Measurements from ENCODE around the gene RNASEH1. TPM values are rescaled to one million over a fixed set of nuclear protein-coding genes. Genes with fewer than 3 reads are reported as not detected.

RNASEH1 gene
- total and polyA plus RNA-seq, 2 of the 13 experiments (the other 11 are each of a cell fraction or from before 2014, with no cell fraction given) = 14.5 to 57.4 TPM

DNA sequence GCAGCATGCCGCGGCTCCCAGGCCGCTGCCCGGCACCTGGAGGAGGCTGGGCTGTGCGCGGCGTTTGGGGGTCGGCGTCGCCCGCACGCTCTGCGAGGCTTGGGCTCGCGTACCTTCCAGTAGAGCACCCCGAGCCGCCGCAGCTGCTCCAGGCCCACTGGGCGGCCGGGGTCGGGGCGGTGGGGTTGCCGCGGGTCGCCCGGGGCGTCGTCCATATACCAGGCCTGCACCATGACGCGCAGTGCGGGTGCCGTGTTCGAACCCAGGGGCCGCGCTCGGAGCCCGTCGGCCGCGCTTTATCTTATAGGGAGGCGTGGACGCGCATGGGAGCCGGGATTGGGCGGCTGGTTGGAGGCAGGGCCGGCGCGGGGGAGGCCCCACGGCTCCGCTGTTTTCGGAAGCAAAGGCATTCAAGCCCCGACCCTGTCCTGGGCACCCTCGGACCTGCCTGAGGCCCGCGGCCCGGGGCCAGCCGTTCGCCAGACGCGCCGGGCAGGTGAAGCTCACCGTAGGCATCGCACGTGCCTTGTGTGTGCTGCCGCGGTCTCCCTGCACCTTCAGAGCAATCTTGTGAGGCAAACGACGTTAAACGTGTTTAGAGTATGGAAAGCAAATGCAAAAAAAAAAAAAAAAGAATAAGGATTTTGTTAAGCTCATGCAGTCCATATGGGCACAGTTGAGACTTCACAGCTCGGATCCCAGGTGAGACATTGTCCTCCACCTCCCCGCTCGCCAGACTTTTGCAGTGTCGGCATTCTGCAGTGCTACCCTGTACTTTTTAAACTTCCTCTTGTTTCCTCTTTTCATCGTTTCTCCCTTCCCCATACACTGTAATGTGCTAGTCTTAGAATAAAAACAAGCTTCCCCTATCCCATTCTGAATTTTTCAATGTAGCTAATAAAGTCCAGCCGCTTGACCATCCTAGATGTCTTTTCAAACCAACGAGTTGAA lies 38.6 kb downstream of the RNASEH1 start, which contains the start of gene ADI1:
Gene ADI1, minus strand, starts transcription at position 277 of the 951 bp plus-strand sequence. Its CDS starts 44 bp downstream, at position 233.
- 7% methylated on average over 44 of the region's 76 CpGs for WGBS (ENCODE audit: low lambda C conversion rate)
- H3K4me2 ChIP-seq (ENCODE audit: low read depth, low read length) = peak within 1 kb of the TSS; percentile 95
- H2AFZ ChIP-seq (ENCODE audit: low read length) = no peak within 1 kb of the TSS
- peak within 1 kb of the TSS; percentile 94 for H3K9ac ChIP-seq (ENCODE audit: insufficient read depth, low read depth, low read length)
- intact Hi-C loops (cut with micrococcal nuclease; ENCODE audit: unreplicated experiment) (loop anchor here (1.0 to 5.0 kb wide), 3 partner anchors 39 to 142 kb away; partner anchors contain the start of genes EIPR1, RNASEH1, RPS7 and TRAPPC12), in situ Hi-C loops (cut with HindIII; ENCODE audit: extremely low pct_ligation_motif_present, low pct_unique_long_range_greater_than_20kb) (no loop called here)
- CTCF ChIA-PET (ENCODE audit: low intra/inter-chr PET ratio, low total read pairs) = no interaction called here
- H3K79me2 ChIP-seq (ENCODE audit: insufficient read depth, low read length) = peaks cover 33% of the 10 kb centered on the region
- no peaks in the 10 kb centered on the region for H4K20me1 ChIP-seq (ENCODE audit: insufficient read depth, low read length)
- peak; percentile 83 for DNase-seq (ENCODE audit: low spot score)
- no peaks in the 10 kb centered on the region for H3K9me3 ChIP-seq (ENCODE audit: low read length)
- no TSS peak for BruUV-seq (replicated peaks)
- peak within 1 kb of the TSS; percentile 96 for H3K27ac ChIP-seq (ENCODE audit: extremely low read length, insufficient read depth, low read length)
- peak; percentile 79 for ATAC-seq
- H3K36me3 ChIP-seq (replicated peaks in 1 of 2; ENCODE audit: control insufficient read depth in 1 of 2, insufficient read depth in 2 of 2, low read length in 2 of 2) = peaks cover 0 to 3% of the 10 kb centered on the region in 2 experiments; a peak in 2 of 5 replicates
- FAIRE-seq = no peak
- peaks cover 83% of the 10 kb centered on the region for H3K4me1 ChIP-seq (ENCODE audit: insufficient read depth, low read length)
- no peaks in the 10 kb centered on the region for H3K27me3 ChIP-seq (ENCODE audit: control insufficient read depth in 1 of 2, insufficient read depth in 2 of 2, low read length in 2 of 2)
- POLR2A ChIA-PET = interaction anchor here (0.7 to 4.7 kb wide), 24 partner anchors 11 to 150 kb away, joined by 3 to 60 read pairs (median 5); partner anchors contain the start of genes EIPR1, RNASEH1 and TRAPPC12
- H3K4me3 ChIP-seq (replicated peaks in 1 of 3; ENCODE audit: insufficient read depth in 1 of 3, low read depth in 2 of 3, low read length in 3 of 3) = peak within 1 kb of the TSS; percentile 67 to 88 (median 81)
- TF ChIP-seq FOXA3 (CRISPR knock-in tag; IDR thresholded peaks at IDR 0.05) (peak; percentile 52), MAZ (IDR thresholded peaks at IDR 0.05; ENCODE audit: borderline replicate concordance, low read depth, low read length) (no peak), MAZ (CRISPR knock-in tag; IDR thresholded peaks at IDR 0.05; ENCODE audit: low read depth) (peak; percentile 81), NFE2L2 (IDR thresholded peaks at IDR 0.05; ENCODE audit: low read length) (no peak), ZNF710 (CRISPR knock-in tag; IDR thresholded peaks at IDR 0.05; ENCODE audit: borderline replicate concordance) (peak; percentile 93), CEBPG (CRISPR knock-in tag; IDR thresholded peaks at IDR 0.05) (no peak), REPIN1 (CRISPR knock-in tag; IDR thresholded peaks at IDR 0.05; ENCODE audit: borderline replicate concordance, low read depth) (peak; percentile 97), DR1 (CRISPR knock-in tag; IDR thresholded peaks at IDR 0.05) (peak; percentile 98), ZMAT3 (CRISPR knock-in tag; conservative IDR thresholded peaks at IDR 0.05) (no peak), ZNF331 (CRISPR knock-in tag; IDR thresholded peaks at IDR 0.05) (peak; percentile 86), SP4 (CRISPR knock-in tag; IDR thresholded peaks at IDR 0.05) (peak; percentile 78; the same call in 1 of the 2 replicates), RAD51 (IDR thresholded peaks at IDR 0.05; ENCODE audit: borderline replicate concordance) (no peak), ZNF329 (CRISPR knock-in tag; IDR thresholded peaks at IDR 0.05; ENCODE audit: low read depth) (no peak), ZNF513 (CRISPR knock-in tag; conservative IDR thresholded peaks at IDR 0.05) (no peak), ZNF746 (CRISPR knock-in tag; IDR thresholded peaks at IDR 0.05) (peak; percentile 68; the same call in 1 of the 2 replicates), KDM5A (IDR thresholded peaks at IDR 0.05; ENCODE audit: borderline replicate concordance, low read length) (peak; percentile 54; the same call in 1 of the 2 replicates)
- TF ChIP-seq, protein P1, sequence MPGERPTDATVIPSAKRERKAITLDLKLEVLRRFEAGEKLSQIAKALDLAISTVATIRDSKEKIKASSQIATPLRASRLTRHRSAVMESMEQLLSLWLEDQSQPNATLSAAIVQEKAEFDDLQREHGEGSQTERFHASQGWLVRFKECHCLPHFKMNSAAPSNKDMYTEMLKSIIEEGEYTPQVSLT (CRISPR knock-in tag; IDR thresholded peaks at IDR 0.05; ENCODE audit: borderline replicate concordance, low read depth) = no peak
- TF ChIP-seq, protein P2, sequence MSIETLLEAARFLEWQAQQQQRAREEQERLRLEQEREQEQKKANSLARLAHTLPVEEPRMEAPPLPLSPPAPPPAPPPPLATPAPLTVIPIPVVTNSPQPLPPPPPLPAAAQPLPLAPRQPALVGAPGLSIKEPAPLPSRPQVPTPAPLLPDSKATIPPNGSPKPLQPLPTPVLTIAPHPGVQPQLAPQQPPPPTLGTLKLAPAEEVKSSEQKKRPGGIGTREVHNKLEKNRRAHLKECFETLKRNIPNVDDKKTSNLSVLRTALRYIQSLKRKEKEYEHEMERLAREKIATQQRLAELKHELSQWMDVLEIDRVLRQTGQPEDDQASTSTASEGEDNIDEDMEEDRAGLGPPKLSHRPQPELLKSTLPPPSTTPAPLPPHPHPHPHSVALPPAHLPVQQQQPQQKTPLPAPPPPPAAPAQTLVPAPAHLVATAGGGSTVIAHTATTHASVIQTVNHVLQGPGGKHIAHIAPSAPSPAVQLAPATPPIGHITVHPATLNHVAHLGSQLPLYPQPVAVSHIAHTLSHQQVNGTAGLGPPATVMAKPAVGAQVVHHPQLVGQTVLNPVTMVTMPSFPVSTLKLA (IDR thresholded peaks at IDR 0.05) = no peak

Measured in HepG2 (cell line).